MG63 (cell line): ENCODE data around the gene PKD1. TPM values are rescaled to one million over a fixed set of nuclear protein-coding genes. Genes with fewer than 3 reads are reported as not detected.
A peak's percentile ranks its signal among the peaks of the same experiment; 100 is the strongest.

Experiments
- DNase-seq: peaks from one replicate; pipeline ENCODE4 v3.0.0-alpha.2; 2020
- H3K27me3 ChIP-seq: fragments of 250-450 bp; sonication (Bioruptor Pico); 2 replicates; pipeline ENCODE4 v1.5.1; 2020; ENCODE audit warnings: mild to moderate bottlenecking, moderate library complexity
- H3K36me3 ChIP-seq: fragments of 250-450 bp; sonication (Bioruptor Pico); 2 replicates; pipeline ENCODE4 v1.5.1; 2020; ENCODE audit warnings: mild to moderate bottlenecking, moderate library complexity
- H3K4me3 ChIP-seq: fragments of 250-450 bp; sonication (Bioruptor Pico); 2 replicates; pipeline ENCODE4 v1.5.1; 2020; ENCODE audit warnings: mild to moderate bottlenecking, moderate library complexity
- H3K9me3 ChIP-seq: fragments of 250-450 bp; sonication (Bioruptor Pico); 2 replicates; pipeline ENCODE4 v1.5.1; 2020; ENCODE audit warnings: mild to moderate bottlenecking, moderate library complexity
- total RNA-seq: library from RNA; depleted of rRNA; stranded (reverse); fragments of >200 nt; shearing (Covaris generic); gene quantifications from 2 replicates; pipeline ENCODE4 v1.2.3, GENCODE V29; 2014; ENCODE audit warnings: low replicate concordance

Gene PKD1
- total RNA-seq, 1 experiment from 2014 or later = 106 TPM

GRCh38 chr16:2090481-2090776 lies 45.3 kb downstream of the PKD1 start:
- Histone ChIP-seq H3K4me3 (no peak overlapping the region), H3K36me3 (peaks cover 91% of the 10 kb centered on the region), H3K27me3 (no peaks in the 10 kb centered on the region), H3K9me3 (no peaks in the 10 kb centered on the region)
- DNase-seq = no peak

- Histone ChIP-seq H3K4me3 (no peak overlapping the region), H3K27me3 (no peaks in the 10 kb centered on the region), H3K9me3 (no peaks in the 10 kb centered on the region), H3K36me3 (peaks cover 91% of the 10 kb centered on the region)
- no peak for DNase-seq
These were observed 45.8 kb downstream of the PKD1 start for GRCh38 chr16:2089706-2090480.

GRCh38 chr16:2088759-2089358 lies 46.8 kb downstream of the PKD1 start:
- no peak overlapping the region for H3K4me3 ChIP-seq
- no peaks in the 10 kb centered on the region for H3K27me3 ChIP-seq
- peaks cover 86% of the 10 kb centered on the region for H3K36me3 ChIP-seq
- DNase-seq = no peak
- H3K9me3 ChIP-seq = no peaks in the 10 kb centered on the region

GRCh38 chr16:2087748-2088631 lies 47.7 kb downstream of the PKD1 start:
- Histone ChIP-seq H3K27me3 (no peaks in the 10 kb centered on the region), H3K36me3 (peaks cover 80% of the 10 kb centered on the region)
- no peak for DNase-seq

GRCh38 chr16:2086812-2087747 lies 48.6 kb downstream of the PKD1 start:
- DNase-seq = no peak
- H3K4me3 ChIP-seq = no peak overlapping the region
- peaks cover 75% of the 10 kb centered on the region for H3K36me3 ChIP-seq
- H3K9me3 ChIP-seq = no peaks in the 10 kb centered on the region
- H3K27me3 ChIP-seq = no peaks in the 10 kb centered on the region

More at GRCh38 chr16:2087748-2088631, 47.7 kb downstream of the PKD1 start:
- Histone ChIP-seq H3K4me3 (no peak overlapping the region), H3K9me3 (no peaks in the 10 kb centered on the region)

GRCh38 chr16:2086106-2086742 lies 49.5 kb downstream of the PKD1 start:
- Histone ChIP-seq H3K4me3 (no peak overlapping the region), H3K9me3 (no peaks in the 10 kb centered on the region), H3K36me3 (peaks cover 77% of the 10 kb centered on the region), H3K27me3 (no peaks in the 10 kb centered on the region)
- no peak for DNase-seq

- H3K36me3 ChIP-seq = peaks cover 78% of the 10 kb centered on the region
- H3K27me3 ChIP-seq = no peaks in the 10 kb centered on the region
- H3K4me3 ChIP-seq = no peak overlapping the region
- peak; percentile 42 for DNase-seq
- no peaks in the 10 kb centered on the region for H3K9me3 ChIP-seq
These were observed 50.0 kb downstream of the PKD1 start for GRCh38 chr16:2085669-2086068.

GRCh38 chr16:2084895-2085625 lies 50.6 kb downstream of the PKD1 start:
- DNase-seq = no peak
- no peaks in the 10 kb centered on the region for H3K9me3 ChIP-seq
- H3K36me3 ChIP-seq = peaks cover 74% of the 10 kb centered on the region
- H3K4me3 ChIP-seq = no peak overlapping the region
- no peaks in the 10 kb centered on the region for H3K27me3 ChIP-seq

GRCh38 chr16:2083876-2084780 lies 51.6 kb downstream of the PKD1 start:
- no peak for DNase-seq
- Histone ChIP-seq H3K4me3 (no peak overlapping the region), H3K9me3 (no peaks in the 10 kb centered on the region), H3K36me3 (peaks cover 68% of the 10 kb centered on the region), H3K27me3 (no peaks in the 10 kb centered on the region)

- no peaks in the 10 kb centered on the region for H3K27me3 ChIP-seq
- no peak for DNase-seq
- H3K4me3 ChIP-seq = no peak overlapping the region
- H3K36me3 ChIP-seq = peaks cover 61% of the 10 kb centered on the region
- no peaks in the 10 kb centered on the region for H3K9me3 ChIP-seq
These were observed 52.3 kb downstream of the PKD1 start for GRCh38 chr16:2083409-2083808.

GRCh38 chr16:2082983-2083364 lies 52.7 kb downstream of the PKD1 start:
- Histone ChIP-seq H3K9me3 (no peaks in the 10 kb centered on the region), H3K27me3 (no peaks in the 10 kb centered on the region), H3K4me3 (no peak overlapping the region), H3K36me3 (peaks cover 58% of the 10 kb centered on the region)
- no peak for DNase-seq

GRCh38 chr16:2082171-2082982 lies 53.3 kb downstream of the PKD1 start:
- DNase-seq = no peak
- Histone ChIP-seq H3K36me3 (peaks cover 52% of the 10 kb centered on the region), H3K9me3 (no peaks in the 10 kb centered on the region), H3K27me3 (no peaks in the 10 kb centered on the region), H3K4me3 (no peak overlapping the region)

- Histone ChIP-seq H3K27me3 (no peaks in the 10 kb centered on the region), H3K9me3 (no peaks in the 10 kb centered on the region), H3K4me3 (no peak overlapping the region), H3K36me3 (peaks cover 45% of the 10 kb centered on the region)
- DNase-seq = no peak
These were observed 54.3 kb downstream of the PKD1 start for GRCh38 chr16:2081201-2082084.
